A673 (cell line): ENCODE data around the gene ATP5F1C. TPM values are rescaled to one million over a fixed set of nuclear protein-coding genes. Genes with fewer than 3 reads are reported as not detected.
"Not testable (repeated sequence)": the region's sequence is repeated elsewhere in the genome, so short reads cannot be mapped to it uniquely, and the experiment has no call there.

Source experiments
- BruUV-seq: library from RNA; stranded (reverse); fragments of 400-500 nt; replicated peaks from 2 replicates; lab custom pipeline; 2021; lab: Mats Ljungman, UMichigan
- CTCF ChIA-PET: fragments of 300-600 bp; sonication (Branson Sonifier 250); formaldehyde crosslinking; loops from one replicate; lab custom pipeline; 2022; ENCODE audit warnings: antibody characterized with exemption; lab: Charles Lee
- POLR2A ChIA-PET: fragments of 300-600 bp; sonication (Branson Sonifier 250); formaldehyde crosslinking; loops from one replicate; lab custom pipeline; 2022; ENCODE audit warnings: antibody characterized with exemption; ENCODE audit not compliant: low non-redundant PET; lab: Charles Lee
- DNase-seq: peaks from one replicate; pipeline ENCODE4 v3.0.0-alpha.2; 2015; ENCODE audit warnings: low spot score
- H3K27ac ChIP-seq: fragments of 200-600 bp; sonication (generic); 2 replicates; pipeline ENCODE4 v1.5.1; 2016; ENCODE audit warnings: mixed run types, low read depth, mild to moderate bottlenecking, mixed read lengths, antibody characterized with exemption, low read length; ENCODE audit not compliant: poor library complexity, severe bottlenecking
- H3K27me3 ChIP-seq: fragments of 200-600 bp; sonication (generic); replicated peaks from 2 replicates; pipeline ENCODE4 v1.6.1; 2017; ENCODE audit warnings: mixed run types, low read depth, mild to moderate bottlenecking, mixed read lengths, antibody characterized with exemption, low read length; ENCODE audit not compliant: insufficient read depth, poor library complexity
- H3K36me3 ChIP-seq: fragments of 200-600 bp; sonication (generic); 2 replicates; pipeline ENCODE4 v1.6.1; 2016; ENCODE audit warnings: mixed run types, mild to moderate bottlenecking, mixed read lengths, antibody characterized with exemption, low read length; ENCODE audit not compliant: insufficient read depth, poor library complexity, severe bottlenecking
- H3K4me1 ChIP-seq: fragments of 200-600 bp; sonication (generic); 2 replicates; pipeline ENCODE4 v1.6.1; 2017; ENCODE audit warnings: mixed run types, mild to moderate bottlenecking, mixed read lengths, antibody characterized with exemption, low read length; ENCODE audit not compliant: insufficient read depth, poor library complexity, severe bottlenecking
- H3K4me3 ChIP-seq: fragments of 200-600 bp; sonication (generic); 2 replicates; pipeline ENCODE4 v1.5.1; 2016; ENCODE audit warnings: low read depth, mixed run types, mild to moderate bottlenecking, mixed read lengths, low read length; ENCODE audit not compliant: poor library complexity, severe bottlenecking
- H3K9me3 ChIP-seq: fragments of 200-600 bp; sonication (generic); 2 replicates; pipeline ENCODE4 v1.6.1; 2016; ENCODE audit warnings: mixed run types, low read depth, mild to moderate bottlenecking, mixed read lengths, antibody characterized with exemption, low read length; ENCODE audit not compliant: poor library complexity, severe bottlenecking
- EZH2 ChIP-seq: fragments of 200-600 bp; sonication (generic); IDR thresholded peaks from 2 replicates; pipeline ENCODE4 v1.6.1; 2017; ENCODE audit warnings: borderline replicate concordance, low read depth, mild to moderate bottlenecking, mixed read lengths, antibody characterized with exemption, low read length; ENCODE audit not compliant: poor library complexity, severe bottlenecking
- intact Hi-C: fragments of 100-400 bp; cut with micrococcal nuclease; formaldehyde crosslinking; loops from one replicate; pipeline ENCODE4 v1.10.0; 2022; ENCODE audit not compliant: unreplicated experiment
- total RNA-seq: library from RNA; stranded (reverse); gene quantifications from 2 replicates; pipeline ENCODE4 v1.2.3, GENCODE V29; 2021
- TF ChIP-seq, protein P1 (sequence below): fragments of 300-800, 200-600 bp; sonication (generic); conservative IDR thresholded peaks from 2 replicates; pipeline ENCODE4 v1.5.1; 2017; ENCODE audit warnings: low read depth, mild to moderate bottlenecking, antibody characterized with exemption, low read length, moderate library complexity, mixed read lengths

Gene ATP5F1C
- total RNA-seq, 1 experiment from 2014 or later, result 401 TPM

DNA sequence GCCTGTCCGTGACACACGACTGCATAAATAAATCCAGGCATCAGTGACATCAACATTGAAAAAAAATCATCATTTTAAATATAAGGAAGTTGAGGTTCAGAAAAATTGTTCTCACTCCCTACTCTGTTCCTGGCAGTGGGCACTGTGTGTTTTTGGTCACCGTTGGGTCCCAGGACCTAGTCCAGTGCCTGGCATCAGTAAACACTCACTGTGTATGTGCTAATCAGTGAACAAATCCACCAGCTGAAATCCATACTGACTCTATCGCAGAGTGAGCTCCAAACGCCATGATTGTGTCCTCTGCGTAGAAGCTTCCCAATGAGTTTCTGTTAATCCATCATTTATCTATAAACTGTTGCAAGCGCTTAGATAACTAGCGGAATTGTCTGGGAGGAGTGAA lies 43.7 kb upstream of the ATP5F1C start:
- TF ChIP-seq, protein P1, sequence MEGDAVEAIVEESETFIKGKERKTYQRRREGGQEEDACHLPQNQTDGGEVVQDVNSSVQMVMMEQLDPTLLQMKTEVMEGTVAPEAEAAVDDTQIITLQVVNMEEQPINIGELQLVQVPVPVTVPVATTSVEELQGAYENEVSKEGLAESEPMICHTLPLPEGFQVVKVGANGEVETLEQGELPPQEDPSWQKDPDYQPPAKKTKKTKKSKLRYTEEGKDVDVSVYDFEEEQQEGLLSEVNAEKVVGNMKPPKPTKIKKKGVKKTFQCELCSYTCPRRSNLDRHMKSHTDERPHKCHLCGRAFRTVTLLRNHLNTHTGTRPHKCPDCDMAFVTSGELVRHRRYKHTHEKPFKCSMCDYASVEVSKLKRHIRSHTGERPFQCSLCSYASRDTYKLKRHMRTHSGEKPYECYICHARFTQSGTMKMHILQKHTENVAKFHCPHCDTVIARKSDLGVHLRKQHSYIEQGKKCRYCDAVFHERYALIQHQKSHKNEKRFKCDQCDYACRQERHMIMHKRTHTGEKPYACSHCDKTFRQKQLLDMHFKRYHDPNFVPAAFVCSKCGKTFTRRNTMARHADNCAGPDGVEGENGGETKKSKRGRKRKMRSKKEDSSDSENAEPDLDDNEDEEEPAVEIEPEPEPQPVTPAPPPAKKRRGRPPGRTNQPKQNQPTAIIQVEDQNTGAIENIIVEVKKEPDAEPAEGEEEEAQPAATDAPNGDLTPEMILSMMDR, result no peak
- TF ChIP-seq EZH2, result no peak
- intact Hi-C loops, result no loop called here
- ChIA-PET CTCF (no interaction called here), POLR2A (no interaction called here)
- H3K4me3 ChIP-seq, result no peak overlapping the region
- DNase-seq, result no peak
- no peaks in the 10 kb centered on the region for H3K27me3 ChIP-seq
- no TSS peak for BruUV-seq
- H3K36me3 ChIP-seq, result no peaks in the 10 kb centered on the region
- H3K9me3 ChIP-seq, result no peaks in the 10 kb centered on the region
- H3K4me1 ChIP-seq, result no peaks in the 10 kb centered on the region
- no peak overlapping the region for H3K27ac ChIP-seq

DNA sequence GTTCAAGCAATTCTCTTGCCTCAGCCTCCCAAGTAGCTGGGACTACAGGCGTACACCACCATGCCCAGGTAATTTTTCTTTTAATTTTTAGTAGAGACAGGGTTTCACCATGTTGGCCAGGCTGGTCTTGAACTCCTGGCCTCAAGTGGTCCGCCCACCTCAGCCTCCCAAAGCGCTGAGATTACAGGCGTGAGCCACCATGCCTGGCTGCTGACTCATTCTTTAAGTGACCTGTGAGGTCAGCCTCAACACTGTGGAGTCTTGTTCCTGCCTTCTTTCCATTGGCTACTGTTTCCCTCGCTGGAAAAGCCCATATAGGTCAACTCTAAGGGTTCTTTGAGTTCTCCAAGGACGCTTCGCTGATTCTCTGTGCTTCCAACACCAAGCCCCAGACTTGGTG lies 39.3 kb upstream of the ATP5F1C start:
- H3K36me3 ChIP-seq, result peaks cover 16% of the 10 kb centered on the region
- BruUV-seq, H3K27ac ChIP-seq, DNase-seq, H3K4me1 ChIP-seq, intact Hi-C loops, CTCF ChIA-PET, H3K27me3 ChIP-seq, POLR2A ChIA-PET, H3K4me3 ChIP-seq, H3K9me3 ChIP-seq: not testable (repeated sequence)

DNA sequence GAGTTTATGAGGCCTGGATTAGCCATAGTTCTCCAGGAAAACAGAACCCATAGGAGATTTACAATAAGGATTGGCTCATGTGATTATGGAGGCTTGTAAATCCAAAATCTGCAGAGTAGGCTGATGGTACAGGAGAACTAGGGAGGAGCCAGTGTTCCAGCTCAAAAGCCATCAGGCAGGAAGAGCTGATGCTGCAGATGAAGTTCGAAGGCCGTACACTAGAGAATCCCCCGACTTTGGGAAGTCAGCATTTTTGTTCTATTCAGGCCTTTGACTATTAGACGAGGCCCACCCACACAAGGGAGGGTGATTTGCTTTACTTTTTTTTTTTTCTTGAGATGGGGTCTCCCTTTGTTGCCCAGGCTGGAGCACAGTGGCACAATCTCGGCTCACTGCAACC lies 37.8 kb upstream of the ATP5F1C start:
- Histone ChIP-seq H3K27me3 (no peaks in the 10 kb centered on the region), H3K27ac (no peak overlapping the region), H3K4me3 (no peak overlapping the region), H3K36me3 (peaks cover 20% of the 10 kb centered on the region), H3K4me1 (no peaks in the 10 kb centered on the region), H3K9me3 (no peaks in the 10 kb centered on the region)
- POLR2A ChIA-PET, result no interaction called here
- intact Hi-C loops, result loop anchor here (10.0 kb wide), 1 partner anchor 225 kb away; no protein-coding TSS in a partner anchor
- BruUV-seq, result no TSS peak
- DNase-seq, result no peak
- TF ChIP-seq, protein P1, result no peak
- TF ChIP-seq EZH2, result no peak
- CTCF ChIA-PET, result no interaction called here

DNA sequence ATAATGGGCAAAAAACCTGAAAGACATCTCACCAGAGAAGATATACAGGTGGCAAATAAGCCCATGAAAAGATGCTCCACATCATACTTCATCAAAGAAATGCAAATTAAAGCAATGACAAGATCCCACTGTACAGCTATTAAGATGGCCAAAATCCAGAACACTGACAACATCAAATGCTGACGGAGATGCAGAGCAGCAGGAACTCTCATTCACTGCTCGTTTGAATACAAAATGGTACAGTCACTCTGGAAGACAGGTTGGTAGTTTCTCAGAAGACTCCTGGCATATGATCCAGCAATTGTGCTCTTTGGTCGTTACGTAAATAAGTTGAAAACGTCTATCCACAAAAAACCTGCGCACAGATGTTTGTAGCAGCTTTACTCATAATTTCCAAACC lies 35.7 kb upstream of the ATP5F1C start:
- Histone ChIP-seq H3K27ac (no peak overlapping the region), H3K36me3 (peaks cover 36% of the 10 kb centered on the region), H3K9me3 (no peaks in the 10 kb centered on the region), H3K27me3 (no peaks in the 10 kb centered on the region), H3K4me3 (no peak overlapping the region), H3K4me1 (no peaks in the 10 kb centered on the region)
- intact Hi-C loops, result loop anchor here (10.0 kb wide), 1 partner anchor 227 kb away; no protein-coding TSS in a partner anchor
- ChIA-PET CTCF (no interaction called here), POLR2A (no interaction called here)
- DNase-seq, result no peak
- TF ChIP-seq, protein P1, result no peak
- TF ChIP-seq EZH2, result no peak
- BruUV-seq, result no TSS peak
